NT2/D1 (cell line): ENCODE data around the gene TTC34.

Experiments
- SUZ12 ChIP-seq: IDR thresholded peaks from 2 replicates; pipeline ENCODE4 v1.6.1; 2011; ENCODE audit not compliant: insufficient read length, insufficient read depth; ENCODE audit errors: extremely low read depth
- YY1 ChIP-seq: IDR thresholded peaks from 2 replicates; pipeline ENCODE4 v1.6.1; 2011; ENCODE audit not compliant: insufficient read length, insufficient read depth
- ZNF274 ChIP-seq: IDR thresholded peaks from 2 replicates; pipeline ENCODE4 v1.6.1; 2011; ENCODE audit warnings: mild to moderate bottlenecking, low read depth, low read length

GRCh38 chr1:2835650-2836159 lies 34.2 kb upstream of the TTC34 start:
- no peak for TF ChIP-seq ZNF274
- TF ChIP-seq YY1, result no peak
- no peak for TF ChIP-seq SUZ12
